HG03460 (cell line): ENCODE measurements around the gene DENND5B.

Experiments used
- ATAC-seq: cut with Tn5 transposase; IDR thresholded peaks from one replicate; pipeline ENCODE4 v1.9.1; 2021; ENCODE audit not compliant: unreplicated experiment

DENND5B gene

GRCh38 chr12:31343139-31343538, 247.8 kb downstream of the DENND5B start:
- ATAC-seq = no peak

- ATAC-seq = no peak
Measured at GRCh38 chr12:31342286-31342685, 248.7 kb downstream of the DENND5B start.

GRCh38 chr12:31339831-31340622, 250.9 kb downstream of the DENND5B start:
- ATAC-seq = no peak

GRCh38 chr12:31337952-31338351, 253.0 kb downstream of the DENND5B start:
- ATAC-seq = no peak
